Immature natural killer cell (primary cell): Measurements from ENCODE around the gene RAC3. TPM values are rescaled to one million over a fixed set of nuclear protein-coding genes. Genes with fewer than 3 reads are reported as not detected.

ENCODE experiments used
- DNase-seq, 3 donors: peaks; one replicate each; pipeline ENCODE4 v3.0.0; 2022; ENCODE audit warnings: mixed read lengths in 1 of 3
- H3K27ac Mint-ChIP-seq, 6 donors: one replicate each; pipeline ENCODE4 v1.8.0; 2020; ENCODE audit warnings: mixed read lengths in 6 of 6, mild to moderate bottlenecking in 5 of 6, inconsistent platforms in 4 of 6, moderate library complexity in 3 of 6
- H3K27me3 Mint-ChIP-seq, 3 donors: one replicate each; pipeline ENCODE4 v1.8.0; 2020 to 2021; ENCODE audit warnings: low read depth in 3 of 3, mild to moderate bottlenecking in 3 of 3, mixed read lengths in 3 of 3, moderate library complexity in 3 of 3, inconsistent platforms in 1 of 3
- H3K36me3 Mint-ChIP-seq, 3 donors: one replicate each; pipeline ENCODE4 v1.8.0; 2020; ENCODE audit warnings: mixed read lengths in 3 of 3, inconsistent platforms in 2 of 3, mild to moderate bottlenecking in 2 of 3
- H3K4me1 Mint-ChIP-seq, 2 donors: one replicate each; pipeline ENCODE4 v1.8.0; 2020; ENCODE audit warnings: inconsistent platforms in 2 of 2, mild to moderate bottlenecking in 2 of 2, mixed read lengths in 2 of 2, moderate library complexity in 1 of 2
- H3K4me3 Mint-ChIP-seq, 5 donors: one replicate each; pipeline ENCODE4 v1.8.0; 2020; ENCODE audit warnings: mild to moderate bottlenecking in 5 of 5, mixed read lengths in 5 of 5, inconsistent platforms in 3 of 5, moderate library complexity in 3 of 5
- H3K9me3 Mint-ChIP-seq, 6 donors: one replicate each; pipeline ENCODE4 v1.8.0; 2020; ENCODE audit warnings: mild to moderate bottlenecking in 6 of 6, mixed read lengths in 6 of 6, inconsistent platforms in 4 of 6, moderate library complexity in 3 of 6
- polyA plus RNA-seq, 3 donors: library from polyadenylated mRNA; unstranded; fragments of 300-500 nt; fragmentation: Illumina TruSeq; gene quantifications; one replicate each; pipeline ENCODE4 v1.2.3, GENCODE V29; 2021

Gene RAC3
- polyA plus RNA-seq, 3 donors from 2014 or later: not detected

DNA sequence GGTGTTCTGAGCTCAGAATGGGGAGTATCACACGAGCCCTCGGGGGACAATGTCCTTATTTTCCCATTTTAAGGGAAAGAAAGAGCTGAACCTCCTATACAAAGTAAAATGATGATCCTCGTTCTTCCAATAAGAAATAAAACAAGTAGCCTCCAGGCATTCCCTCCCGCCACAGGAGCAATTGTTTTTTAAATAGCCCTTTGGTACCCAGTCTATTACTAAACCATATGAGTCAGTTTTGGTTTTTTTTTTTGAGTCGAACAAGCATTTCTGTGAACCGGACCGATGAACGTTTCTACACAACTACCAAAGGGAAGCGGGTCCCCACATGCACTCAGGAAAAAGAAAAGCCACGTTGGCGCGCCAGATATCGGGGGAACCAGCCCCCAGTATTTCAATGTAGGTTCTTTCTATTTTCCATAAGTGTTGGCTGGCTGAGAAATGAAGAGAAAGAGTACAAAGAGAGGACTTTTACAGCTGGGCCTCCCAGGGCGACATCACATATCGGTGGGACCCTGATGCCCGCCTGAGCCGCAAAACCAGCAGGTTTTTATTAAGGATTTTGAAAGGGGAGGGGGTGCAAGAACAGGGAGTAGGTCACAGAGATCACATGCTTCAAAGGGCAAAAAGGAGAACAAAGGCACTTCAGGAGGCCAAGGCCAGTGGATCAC is 9.8 kb downstream of the RAC3 start:
- Mint-ChIP-seq H3K4me1 (peaks cover 8 to 11% of the 10 kb centered on the region in 2 donors), H3K36me3 (no peaks in the 10 kb centered on the region), H3K27me3 (peaks cover 0 to 11% (median 0%) of the 10 kb centered on the region in 3 donors), H3K9me3 (no peaks in the 10 kb centered on the region), H3K4me3 (no peak overlapping the region), H3K27ac (no peak overlapping the region)
- DNase-seq: no peak

DNA sequence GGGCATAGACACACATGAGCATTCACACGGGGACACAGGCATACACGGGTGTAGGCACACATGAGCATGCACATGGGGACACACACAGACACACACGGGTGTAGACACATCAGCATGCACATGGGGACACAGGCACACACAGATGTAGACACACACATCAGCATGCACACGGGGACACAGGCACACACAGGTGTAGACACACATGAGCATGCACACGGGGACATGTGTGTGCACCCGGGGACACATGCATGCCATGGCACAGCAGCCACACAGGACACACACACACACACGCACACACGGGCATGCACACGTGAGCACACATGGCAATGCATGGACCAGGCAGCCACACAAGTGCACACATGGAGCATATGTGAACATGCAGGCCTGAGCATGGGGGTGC is 11.2 kb downstream of the RAC3 start:
- peaks cover 0 to 5% (median 0%) of the 10 kb centered on the region in 3 donors for H3K36me3 Mint-ChIP-seq
- no peak overlapping the region for H3K27ac Mint-ChIP-seq
- H3K4me1 Mint-ChIP-seq: peaks cover 6 to 10% of the 10 kb centered on the region in 2 donors
- H3K4me3 Mint-ChIP-seq: no peak overlapping the region
- H3K9me3 Mint-ChIP-seq: no peaks in the 10 kb centered on the region
- no peak for DNase-seq
- H3K27me3 Mint-ChIP-seq: peaks cover 0 to 7% (median 0%) of the 10 kb centered on the region in 3 donors

DNA sequence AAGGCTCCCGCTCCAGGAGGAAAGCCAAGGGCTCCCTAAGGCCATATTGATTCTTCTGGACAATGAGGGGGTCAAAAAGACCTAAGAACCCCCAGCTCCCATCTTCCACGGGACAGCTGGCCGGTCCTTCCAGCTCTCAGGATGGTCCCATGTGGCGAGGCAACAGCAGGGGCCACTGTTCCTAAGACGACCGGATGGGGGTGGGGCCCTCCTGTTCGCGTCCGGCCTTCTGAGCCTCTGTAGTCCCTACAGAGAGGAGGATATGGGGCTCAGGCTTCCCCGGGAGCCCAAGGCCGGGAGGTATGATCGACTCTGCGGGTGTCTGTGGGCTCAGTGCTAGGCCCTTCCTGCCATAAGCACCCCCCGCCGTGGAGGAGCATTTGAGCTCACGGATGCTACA is 12.0 kb downstream of the RAC3 start:
- Mint-ChIP-seq H3K4me3 (no peak overlapping the region), H3K9me3 (no peaks in the 10 kb centered on the region), H3K27ac (no peak overlapping the region), H3K36me3 (peaks cover 0 to 5% (median 0%) of the 10 kb centered on the region in 3 donors), H3K27me3 (no peaks in the 10 kb centered on the region), H3K4me1 (peaks cover 0 to 7% of the 10 kb centered on the region in 2 donors)
- no peak for DNase-seq

DNA sequence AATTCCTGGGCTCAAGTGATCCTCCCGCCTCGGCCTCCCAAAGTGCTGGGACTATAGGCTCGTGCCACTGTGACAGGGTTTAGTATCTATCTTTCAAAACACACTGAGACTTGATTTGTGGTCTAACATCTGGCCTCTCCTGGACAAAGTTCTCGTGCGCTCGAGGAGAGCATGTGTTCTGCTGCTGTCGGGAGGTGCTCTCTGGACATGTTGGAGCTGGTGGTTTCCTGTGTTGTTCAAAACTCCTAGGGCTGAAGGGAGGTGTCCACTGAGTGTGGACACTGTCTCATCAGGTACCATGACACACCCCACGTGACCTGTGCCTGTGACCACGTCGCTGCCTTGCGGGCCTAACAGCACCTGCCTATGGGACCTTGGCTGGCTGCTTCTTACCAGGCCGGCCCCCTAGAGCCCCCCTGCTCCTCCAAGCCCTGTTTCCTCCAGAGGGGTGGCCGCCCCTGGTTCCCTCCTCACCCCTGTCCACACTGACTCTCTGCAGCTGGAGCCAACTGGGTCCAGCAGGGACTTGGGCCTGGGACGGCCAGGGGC is 14.5 kb downstream of the RAC3 start:
- Mint-ChIP-seq H3K4me3 (no peak overlapping the region), H3K27ac (no peak overlapping the region), H3K27me3 (no peaks in the 10 kb centered on the region), H3K36me3 (peaks cover 0 to 5% (median 0%) of the 10 kb centered on the region in 3 donors), H3K4me1 (peaks cover 7 to 14% of the 10 kb centered on the region in 2 donors), H3K9me3 (no peaks in the 10 kb centered on the region)
- no peak for DNase-seq

DNA sequence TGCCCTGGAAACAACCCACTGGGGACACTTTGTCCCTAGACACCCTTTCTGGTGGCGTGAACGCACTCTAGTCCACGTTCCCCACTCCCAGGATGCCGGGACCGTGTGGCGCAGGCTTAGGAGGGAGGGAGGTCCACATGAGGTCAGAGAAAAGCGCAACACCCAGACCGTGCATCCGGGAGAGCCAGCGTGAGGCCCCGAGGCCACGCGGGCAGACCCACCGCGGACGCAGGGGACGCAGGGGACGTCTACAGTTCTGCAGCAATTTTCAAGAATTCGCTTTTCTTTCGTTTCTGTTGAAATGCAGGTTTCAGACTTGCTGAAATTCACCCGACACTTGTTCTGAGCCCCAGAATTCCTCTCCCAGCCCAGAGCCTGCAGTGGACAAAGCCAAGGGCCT is 15.4 kb downstream of the RAC3 start:
- Mint-ChIP-seq H3K4me1 (peaks cover 7 to 14% of the 10 kb centered on the region in 2 donors), H3K9me3 (no peaks in the 10 kb centered on the region), H3K36me3 (peaks cover 0 to 5% (median 0%) of the 10 kb centered on the region in 3 donors), H3K4me3 (peak overlapping the region in 1 of 5 donors; percentile 33), H3K27ac (no peak overlapping the region), H3K27me3 (no peaks in the 10 kb centered on the region)
- no peak for DNase-seq

DNA sequence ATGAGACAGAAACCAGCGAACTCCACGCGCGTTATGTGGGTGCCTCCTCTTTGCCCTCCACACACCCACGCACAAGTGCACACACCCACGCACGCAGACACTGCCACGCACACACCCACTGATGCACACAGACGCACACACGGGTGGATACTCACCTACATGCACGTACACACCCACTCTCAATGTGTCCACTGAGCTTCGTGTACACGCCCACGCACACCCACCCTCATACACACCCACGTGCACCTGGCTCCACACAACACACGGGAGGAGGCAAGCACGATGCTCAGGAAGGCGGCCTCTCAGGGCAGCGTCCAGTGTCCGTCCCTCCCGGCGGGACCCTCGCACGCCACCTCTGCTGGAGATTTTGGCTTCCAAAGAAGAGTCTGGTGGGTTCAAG is 15.9 kb downstream of the RAC3 start:
- H3K4me3 Mint-ChIP-seq: peak overlapping the region in 1 of 5 donors; percentile 40

DNA sequence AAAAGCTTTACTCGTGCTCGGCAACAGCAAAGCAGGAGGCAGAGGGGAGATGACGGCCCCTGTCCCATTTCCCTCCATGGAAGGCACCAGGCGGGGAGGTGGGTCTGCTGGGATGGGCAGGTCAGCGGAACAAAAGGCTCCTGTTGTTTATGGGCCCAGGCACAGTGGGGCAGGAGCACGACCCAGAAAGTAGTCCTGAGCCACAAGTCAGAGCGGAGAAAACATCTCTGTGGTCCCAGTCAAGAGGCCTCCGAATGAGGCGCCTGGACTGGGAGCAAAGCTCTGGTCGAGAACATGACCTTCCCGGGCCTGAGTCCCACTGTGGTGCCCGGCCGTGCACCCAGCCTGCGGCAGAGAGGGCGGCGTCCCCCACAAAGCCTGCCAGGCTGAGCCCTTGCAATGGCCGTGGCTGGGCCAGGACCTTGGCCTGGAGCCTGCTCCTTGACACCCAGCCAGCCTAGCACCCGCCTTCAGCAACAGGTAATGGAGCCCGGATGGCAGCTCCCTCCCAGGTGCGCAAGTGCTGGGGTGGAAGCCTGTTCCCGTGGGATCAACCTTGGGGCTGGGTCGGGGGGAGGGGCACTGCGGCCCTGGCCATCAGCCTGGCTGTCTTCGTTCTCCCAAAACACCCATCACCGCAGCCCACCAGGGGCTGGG is 16.6 kb downstream of the RAC3 start:
- peak overlapping the region in 1 of 5 donors; percentile 40 for H3K4me3 Mint-ChIP-seq
- H3K27me3 Mint-ChIP-seq: peaks cover 0 to 2% (median 0%) of the 10 kb centered on the region in 3 donors
- no peaks in the 10 kb centered on the region for H3K9me3 Mint-ChIP-seq
- DNase-seq: no peak
- no peak overlapping the region for H3K27ac Mint-ChIP-seq
- H3K4me1 Mint-ChIP-seq: peaks cover 7 to 19% of the 10 kb centered on the region in 2 donors
- H3K36me3 Mint-ChIP-seq: peaks cover 0 to 5% (median 0%) of the 10 kb centered on the region in 3 donors

More for the DNA sequence above, 15.9 kb downstream of the RAC3 start:
- peaks cover 0 to 5% (median 0%) of the 10 kb centered on the region in 3 donors for H3K36me3 Mint-ChIP-seq
- no peaks in the 10 kb centered on the region for H3K9me3 Mint-ChIP-seq
- peaks cover 7 to 14% of the 10 kb centered on the region in 2 donors for H3K4me1 Mint-ChIP-seq
- no peak for DNase-seq
- H3K27ac Mint-ChIP-seq: no peak overlapping the region
- no peaks in the 10 kb centered on the region for H3K27me3 Mint-ChIP-seq

DNA sequence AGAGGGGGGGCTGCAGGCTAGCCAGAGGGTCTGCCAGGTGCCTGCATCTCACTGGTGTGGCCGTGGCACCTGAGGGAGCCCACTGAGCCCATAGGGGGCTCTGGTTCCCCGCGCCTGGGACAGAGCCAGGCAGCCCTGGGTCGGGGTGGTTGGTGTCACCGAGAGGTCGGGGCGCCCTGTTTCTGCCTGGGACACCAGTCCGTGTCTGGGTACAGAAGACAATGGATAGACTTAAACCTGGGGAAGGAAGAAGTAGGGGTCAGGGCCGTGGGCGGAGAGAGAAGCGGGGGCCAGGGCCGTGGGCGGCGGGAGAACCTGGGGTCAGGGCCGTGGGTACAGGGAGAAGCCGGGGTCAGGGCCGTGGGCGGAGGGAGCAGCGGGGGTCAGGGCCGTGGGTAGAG is 17.1 kb downstream of the RAC3 start:
- Mint-ChIP-seq H3K27me3 (peaks cover 0 to 2% (median 0%) of the 10 kb centered on the region in 3 donors), H3K4me3 (no peak overlapping the region), H3K4me1 (peaks cover 7 to 25% of the 10 kb centered on the region in 2 donors), H3K36me3 (peaks cover 0 to 5% (median 0%) of the 10 kb centered on the region in 3 donors), H3K9me3 (no peaks in the 10 kb centered on the region), H3K27ac (no peak overlapping the region)
- no peak for DNase-seq

DNA sequence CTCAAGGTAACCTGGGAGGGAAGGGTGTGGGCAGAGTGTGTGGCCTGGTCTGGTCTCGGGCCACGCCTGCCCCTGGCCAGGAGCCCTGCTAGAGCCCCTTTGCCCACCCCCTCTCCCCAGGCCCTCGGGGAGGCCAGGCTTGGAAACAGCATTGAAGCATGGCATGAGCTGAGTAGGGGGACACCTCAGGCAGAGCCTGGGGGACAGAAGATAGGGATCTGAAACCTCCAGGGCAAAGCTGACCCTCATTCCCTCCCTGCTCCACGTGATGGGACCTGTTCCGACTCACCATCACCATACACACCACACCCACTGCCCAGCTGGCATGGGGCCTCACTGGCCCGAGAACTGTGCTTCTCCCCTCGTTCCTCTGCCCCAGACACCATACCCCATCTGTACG is 17.6 kb downstream of the RAC3 start:
- peak overlapping the region in 3 of 5 donors; percentile 23 to 36 (median 35) for H3K4me3 Mint-ChIP-seq
- H3K9me3 Mint-ChIP-seq: no peaks in the 10 kb centered on the region
- H3K36me3 Mint-ChIP-seq: peaks cover 0 to 5% (median 0%) of the 10 kb centered on the region in 3 donors
- H3K27me3 Mint-ChIP-seq: peaks cover 0 to 2% (median 0%) of the 10 kb centered on the region in 3 donors
- no peak for DNase-seq
- H3K4me1 Mint-ChIP-seq: peaks cover 7 to 25% of the 10 kb centered on the region in 2 donors
- H3K27ac Mint-ChIP-seq: no peak overlapping the region

DNA sequence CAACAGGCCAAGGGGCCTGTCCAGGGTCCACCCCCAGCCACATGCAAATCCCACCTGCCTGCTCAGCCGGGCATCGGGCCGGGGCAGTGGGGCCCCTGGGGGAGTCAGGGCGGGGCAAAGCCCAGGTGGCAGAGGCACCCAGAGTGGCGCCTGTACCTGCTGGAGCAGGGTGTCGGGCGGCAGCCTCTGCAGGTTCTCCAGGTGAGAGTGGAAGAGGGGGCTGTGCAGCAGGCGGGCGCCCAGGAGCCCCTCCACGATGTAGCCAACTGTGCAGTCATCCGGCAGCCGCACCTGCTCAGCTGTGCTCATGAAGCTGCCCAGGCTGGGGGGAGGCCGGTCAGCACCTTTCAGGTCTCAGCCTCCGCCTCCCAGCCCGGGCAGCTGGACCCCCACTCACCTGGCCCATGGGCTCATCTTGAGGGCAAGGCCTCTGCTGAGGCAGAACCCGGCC is 18.1 kb downstream of the RAC3 start:
- peaks cover 7 to 25% of the 10 kb centered on the region in 2 donors for H3K4me1 Mint-ChIP-seq
- peaks cover 0 to 2% (median 0%) of the 10 kb centered on the region in 3 donors for H3K27me3 Mint-ChIP-seq
- H3K9me3 Mint-ChIP-seq: no peaks in the 10 kb centered on the region
- H3K27ac Mint-ChIP-seq: no peak overlapping the region
- H3K4me3 Mint-ChIP-seq: peak overlapping the region in 2 of 5 donors; percentile 79 to 86
- DNase-seq: no peak
- peaks cover 0 to 5% (median 0%) of the 10 kb centered on the region in 3 donors for H3K36me3 Mint-ChIP-seq

DNA sequence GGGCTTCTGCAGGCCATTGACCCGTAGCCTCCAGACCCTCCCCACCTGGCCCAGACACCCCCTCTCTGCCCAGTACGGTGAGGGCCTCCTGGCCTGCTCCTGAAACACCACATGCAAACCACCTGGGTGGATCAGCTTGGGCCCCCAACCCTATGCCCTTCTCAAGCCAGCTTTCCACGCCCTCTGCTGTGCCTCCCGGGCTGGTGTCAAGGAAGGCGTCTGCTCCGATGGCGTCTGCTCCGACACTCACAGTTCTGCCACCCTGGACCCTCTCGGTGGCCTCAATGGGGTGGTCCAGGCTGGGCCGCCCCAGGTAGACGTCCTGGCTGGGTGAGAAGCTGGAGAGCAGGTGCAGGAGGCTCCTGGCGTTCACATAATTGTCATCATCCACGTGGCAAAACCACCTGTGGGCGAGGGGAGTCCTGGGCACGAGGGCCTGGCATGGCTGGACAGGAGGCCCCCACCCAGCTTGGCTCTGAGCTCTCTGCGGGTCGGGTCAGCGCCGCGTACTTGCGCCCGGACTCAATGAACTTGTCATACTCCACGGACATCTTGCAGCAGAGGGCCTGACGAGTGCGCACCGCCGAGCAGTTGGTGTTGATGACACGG is 18.8 kb downstream of the RAC3 start:
- no peak for DNase-seq
- H3K36me3 Mint-ChIP-seq: peaks cover 0 to 5% (median 0%) of the 10 kb centered on the region in 3 donors
- peaks cover 7 to 25% of the 10 kb centered on the region in 2 donors for H3K4me1 Mint-ChIP-seq
- H3K4me3 Mint-ChIP-seq: peak overlapping the region; percentile 75 to 87 (median 80)
- H3K27ac Mint-ChIP-seq: no peak overlapping the region
- peaks cover 0 to 2% (median 0%) of the 10 kb centered on the region in 3 donors for H3K27me3 Mint-ChIP-seq
- no peaks in the 10 kb centered on the region for H3K9me3 Mint-ChIP-seq

DNA sequence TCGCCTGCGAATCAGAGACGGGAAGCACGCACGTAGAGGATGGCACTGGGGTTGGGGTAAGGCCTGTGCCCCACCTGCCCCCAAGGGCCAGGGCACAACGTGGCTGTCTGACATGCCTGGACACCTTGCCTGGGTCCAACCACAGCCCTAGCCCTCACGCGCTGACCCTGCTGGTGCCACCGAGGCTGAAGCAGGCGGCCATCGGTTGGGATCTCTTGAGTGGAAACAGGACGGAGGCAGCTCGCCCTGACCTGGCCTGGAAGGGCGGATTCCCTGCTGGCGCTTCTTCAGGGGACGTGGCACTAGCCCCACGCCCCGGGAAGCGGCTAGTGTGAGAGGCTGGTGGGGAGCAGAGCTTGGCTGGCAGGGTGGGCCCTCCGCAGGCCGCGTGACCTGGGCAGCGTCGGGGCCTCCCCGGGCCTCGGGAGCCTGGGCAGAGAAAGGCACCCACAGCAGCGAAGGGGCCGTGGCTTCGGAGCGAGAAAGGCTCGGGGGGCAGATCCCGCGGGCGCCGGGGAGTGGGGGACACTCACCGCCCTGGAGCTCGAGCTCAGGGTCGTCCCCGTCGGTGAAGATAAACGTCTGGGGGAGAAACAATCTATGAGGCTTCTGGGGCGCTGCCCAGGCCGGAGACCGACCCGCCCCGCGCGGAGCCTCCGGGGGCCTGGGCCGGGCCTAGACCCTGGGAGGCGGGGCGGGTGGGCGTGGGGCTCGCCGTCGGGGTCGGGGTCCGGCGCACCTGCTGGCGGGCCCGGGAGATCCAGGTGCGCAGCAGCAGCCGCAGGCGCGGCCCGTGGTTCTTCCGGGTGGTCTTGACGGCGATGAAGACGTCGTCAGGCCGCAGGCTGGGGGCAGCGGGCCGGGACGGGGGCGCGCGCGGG is 19.5 kb downstream of the RAC3 start:
- no peak for DNase-seq
- Mint-ChIP-seq H3K4me3 (peak overlapping the region; percentile 75 to 87 (median 80)), H3K27me3 (peaks cover 0 to 2% (median 0%) of the 10 kb centered on the region in 3 donors), H3K4me1 (peaks cover 7 to 25% of the 10 kb centered on the region in 2 donors), H3K9me3 (no peaks in the 10 kb centered on the region), H3K36me3 (peaks cover 0 to 5% (median 0%) of the 10 kb centered on the region in 3 donors), H3K27ac (peak overlapping the region in 1 of 6 donors; percentile 78)
